ENCODE measurements around the gene ZNF622. TPM values are rescaled to one million over a fixed set of nuclear protein-coding genes. Genes with fewer than 3 reads are reported as not detected.

ZNF622 gene
- total and polyA plus RNA-seq, 4 donors: 21.9 to 29.4 (median 26.1) TPM

Other genes with a start within 250 kb of the ZNF622 start
- 100 to 1,000 TPM in 1 of 2 donors, 10 to 100 TPM in 1; 68.3 to 120 TPM for gene RETREG1, start 151.2 kb upstream of the ZNF622 start, total RNA-seq
- gene RETREG1, start 151.2 kb upstream of the ZNF622 start, polyA plus RNA-seq (ENCODE audit: insufficient read length in 2 of 2): 10 to 100 TPM; 42.0 to 44.9 TPM

Data from spinal cord (tissue), 4 donors.